Uterus (tissue), 2 donors: ENCODE data around the gene NUP210.

Source experiments
- CTCF ChIP-seq, 4 experiments: fragments of 200-600 bp in 2 of 4; fragments of 450-650 bp in 2 of 4; sonication (generic) in 2 of 4; IDR thresholded peaks; one replicate each; pipeline ENCODE4 v1.5.1; 2016 to 2019; ENCODE audit warnings: antibody characterized with exemption in 4 of 4, mild to moderate bottlenecking in 2 of 4, moderate library complexity in 1 of 4
- POLR2A ChIP-seq, 2 donors: fragments of 450-650 bp; IDR thresholded peaks; one replicate each; pipeline ENCODE4 v1.6.1; 2016; ENCODE audit warnings: antibody characterized with exemption in 2 of 2, mild to moderate bottlenecking in 1 of 2, moderate library complexity in 1 of 2

GRCh38 chr3:13345772-13346171 lies 74.3 kb downstream of the NUP210 start:
- no peak for TF ChIP-seq CTCF (IDR thresholded peaks at IDR 0.05)
- TF ChIP-seq POLR2A (IDR thresholded peaks at IDR 0.05), result no peak
